ENCODE results near the gene TNRC6C.

- TF ChIP-seq CTCF (IDR thresholded peaks at IDR 0.05) (no peak), POLR2A (IDR thresholded peaks at IDR 0.05) (no peak)
Observed at GRCh38 chr17:77952368-77952767, 6.1 kb upstream of the TNRC6C start.

All from lower leg skin (tissue), 3 donors.